Uterus (tissue), 2 donors: Measurements from ENCODE around the gene NHERF1.

Source experiments
- POLR2A ChIP-seq, 2 donors: fragments of 450-650 bp; IDR thresholded peaks; one replicate each; pipeline ENCODE4 v1.6.1; 2016; ENCODE audit warnings: antibody characterized with exemption in 2 of 2, mild to moderate bottlenecking in 1 of 2, moderate library complexity in 1 of 2
- TF ChIP-seq, protein P1 (sequence below), 4 experiments: fragments of 200-600 bp in 2 of 4; fragments of 450-650 bp in 2 of 4; sonication (generic) in 2 of 4; IDR thresholded peaks; one replicate each; pipeline ENCODE4 v1.5.1; 2016 to 2019; ENCODE audit warnings: antibody characterized with exemption in 4 of 4, mild to moderate bottlenecking in 2 of 4, moderate library complexity in 1 of 4

GRCh38 chr17:74731347-74731605 lies 17.2 kb upstream of the NHERF1 start:
- TF ChIP-seq, protein P1, sequence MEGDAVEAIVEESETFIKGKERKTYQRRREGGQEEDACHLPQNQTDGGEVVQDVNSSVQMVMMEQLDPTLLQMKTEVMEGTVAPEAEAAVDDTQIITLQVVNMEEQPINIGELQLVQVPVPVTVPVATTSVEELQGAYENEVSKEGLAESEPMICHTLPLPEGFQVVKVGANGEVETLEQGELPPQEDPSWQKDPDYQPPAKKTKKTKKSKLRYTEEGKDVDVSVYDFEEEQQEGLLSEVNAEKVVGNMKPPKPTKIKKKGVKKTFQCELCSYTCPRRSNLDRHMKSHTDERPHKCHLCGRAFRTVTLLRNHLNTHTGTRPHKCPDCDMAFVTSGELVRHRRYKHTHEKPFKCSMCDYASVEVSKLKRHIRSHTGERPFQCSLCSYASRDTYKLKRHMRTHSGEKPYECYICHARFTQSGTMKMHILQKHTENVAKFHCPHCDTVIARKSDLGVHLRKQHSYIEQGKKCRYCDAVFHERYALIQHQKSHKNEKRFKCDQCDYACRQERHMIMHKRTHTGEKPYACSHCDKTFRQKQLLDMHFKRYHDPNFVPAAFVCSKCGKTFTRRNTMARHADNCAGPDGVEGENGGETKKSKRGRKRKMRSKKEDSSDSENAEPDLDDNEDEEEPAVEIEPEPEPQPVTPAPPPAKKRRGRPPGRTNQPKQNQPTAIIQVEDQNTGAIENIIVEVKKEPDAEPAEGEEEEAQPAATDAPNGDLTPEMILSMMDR (IDR thresholded peaks at IDR 0.05): no peak
- no peak for TF ChIP-seq POLR2A (IDR thresholded peaks at IDR 0.05)
